ENCODE measurements around the gene PRKCE. TPM values are rescaled to one million over a fixed set of nuclear protein-coding genes. Genes with fewer than 3 reads are reported as not detected.

The PRKCE gene
- polyA plus RNA-seq, 1 experiment = 16.7 TPM

DNA sequence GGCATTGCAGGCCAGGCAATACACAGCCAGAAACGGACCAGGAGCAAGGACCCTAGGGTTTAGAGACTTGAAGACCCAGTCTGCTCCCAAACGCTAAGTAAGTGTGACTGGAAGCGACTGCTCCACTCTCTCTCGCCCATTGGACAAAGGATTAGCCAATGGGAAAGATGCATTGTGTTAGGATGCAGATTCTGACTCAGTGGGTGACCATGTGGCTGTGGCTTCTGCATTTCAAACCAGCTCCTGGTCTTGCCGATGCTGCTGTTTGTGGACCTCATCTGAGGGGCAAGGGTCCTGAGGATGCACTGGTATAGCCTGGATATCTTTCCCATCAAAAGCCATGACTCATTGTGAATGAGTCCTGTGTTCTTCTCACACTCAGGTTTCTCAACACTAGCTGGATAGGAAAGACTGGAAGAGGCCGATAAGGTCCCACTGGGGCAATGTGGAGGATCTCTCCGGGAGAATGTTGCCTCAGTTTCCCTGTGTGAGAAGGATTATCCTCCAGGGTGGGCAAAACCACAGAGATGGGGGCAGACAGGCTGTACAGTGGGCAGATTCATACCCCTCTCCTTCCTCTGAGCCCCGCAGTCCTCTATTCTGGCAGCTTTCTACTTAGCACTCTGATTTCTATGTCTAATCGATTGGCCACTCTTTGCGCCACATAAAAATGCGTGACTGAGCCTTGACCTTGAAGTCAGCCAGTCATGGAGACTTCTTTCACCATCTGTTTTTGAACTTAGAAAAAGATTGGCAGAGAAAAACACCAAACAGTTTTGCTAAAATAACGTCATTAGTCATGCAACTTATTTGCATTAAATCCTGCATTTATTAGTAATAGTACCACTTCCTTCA, 257.1 kb downstream of the PRKCE start:
- CTCF ChIA-PET = interaction anchor here (0.6 kb wide), 2 partner anchors 24 to 253 kb away, joined by 3 to 4 read pairs; no protein-coding TSS in a partner anchor
- H3K4me3 ChIP-seq (ENCODE audit: low read depth, low read length) = no peak overlapping the region
- TF ChIP-seq, protein P1, sequence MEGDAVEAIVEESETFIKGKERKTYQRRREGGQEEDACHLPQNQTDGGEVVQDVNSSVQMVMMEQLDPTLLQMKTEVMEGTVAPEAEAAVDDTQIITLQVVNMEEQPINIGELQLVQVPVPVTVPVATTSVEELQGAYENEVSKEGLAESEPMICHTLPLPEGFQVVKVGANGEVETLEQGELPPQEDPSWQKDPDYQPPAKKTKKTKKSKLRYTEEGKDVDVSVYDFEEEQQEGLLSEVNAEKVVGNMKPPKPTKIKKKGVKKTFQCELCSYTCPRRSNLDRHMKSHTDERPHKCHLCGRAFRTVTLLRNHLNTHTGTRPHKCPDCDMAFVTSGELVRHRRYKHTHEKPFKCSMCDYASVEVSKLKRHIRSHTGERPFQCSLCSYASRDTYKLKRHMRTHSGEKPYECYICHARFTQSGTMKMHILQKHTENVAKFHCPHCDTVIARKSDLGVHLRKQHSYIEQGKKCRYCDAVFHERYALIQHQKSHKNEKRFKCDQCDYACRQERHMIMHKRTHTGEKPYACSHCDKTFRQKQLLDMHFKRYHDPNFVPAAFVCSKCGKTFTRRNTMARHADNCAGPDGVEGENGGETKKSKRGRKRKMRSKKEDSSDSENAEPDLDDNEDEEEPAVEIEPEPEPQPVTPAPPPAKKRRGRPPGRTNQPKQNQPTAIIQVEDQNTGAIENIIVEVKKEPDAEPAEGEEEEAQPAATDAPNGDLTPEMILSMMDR (IDR thresholded peaks at IDR 0.05; ENCODE audit: low read depth, low read length) = no peak
- no peak overlapping the region for H3K27ac ChIP-seq (ENCODE audit: low read depth, low read length)
- POLR2A ChIA-PET = no interaction called here
- H3K27me3 ChIP-seq (ENCODE audit: control insufficient read depth, insufficient read depth, low read length) = no peaks in the 10 kb centered on the region
- no peak for DNase-seq (ENCODE audit: low read depth, low spot score)
- H3K9me3 ChIP-seq (ENCODE audit: control insufficient read depth, insufficient read depth, low read length) = no peaks in the 10 kb centered on the region

DNA sequence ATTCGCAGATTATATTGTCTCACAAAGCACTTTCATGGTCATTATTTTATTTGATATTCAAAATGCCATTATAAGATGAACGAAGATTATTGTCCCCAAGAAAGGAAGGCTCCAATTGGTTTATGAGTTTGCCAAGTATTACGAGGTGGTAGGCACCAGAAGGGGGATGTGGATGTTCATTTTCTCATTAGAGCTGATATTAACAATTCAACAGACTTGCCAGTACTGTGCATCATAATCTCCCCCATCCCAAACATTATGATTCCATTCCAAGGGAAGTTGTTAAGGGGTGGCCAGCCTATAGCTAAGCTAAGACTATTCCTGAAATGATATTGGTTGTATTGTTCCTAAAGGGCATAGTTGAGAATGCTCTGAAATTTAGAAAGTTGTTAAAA, 257.7 kb downstream of the PRKCE start:
- Histone ChIP-seq H3K27me3 (ENCODE audit: control insufficient read depth, insufficient read depth, low read length) (no peaks in the 10 kb centered on the region), H3K4me3 (ENCODE audit: low read depth, low read length) (no peak overlapping the region), H3K9me3 (ENCODE audit: control insufficient read depth, insufficient read depth, low read length) (no peaks in the 10 kb centered on the region), H3K27ac (ENCODE audit: low read depth, low read length) (no peak overlapping the region)
- DNase-seq (ENCODE audit: low read depth, low spot score) = no peak
- ChIA-PET POLR2A (no interaction called here), CTCF (interaction anchor here (0.6 kb wide), 1 partner anchor 253 kb away, joined by 3 read pairs; no protein-coding TSS in a partner anchor)
- TF ChIP-seq, protein P1 (IDR thresholded peaks at IDR 0.05; ENCODE audit: low read depth, low read length) = no peak

DNA sequence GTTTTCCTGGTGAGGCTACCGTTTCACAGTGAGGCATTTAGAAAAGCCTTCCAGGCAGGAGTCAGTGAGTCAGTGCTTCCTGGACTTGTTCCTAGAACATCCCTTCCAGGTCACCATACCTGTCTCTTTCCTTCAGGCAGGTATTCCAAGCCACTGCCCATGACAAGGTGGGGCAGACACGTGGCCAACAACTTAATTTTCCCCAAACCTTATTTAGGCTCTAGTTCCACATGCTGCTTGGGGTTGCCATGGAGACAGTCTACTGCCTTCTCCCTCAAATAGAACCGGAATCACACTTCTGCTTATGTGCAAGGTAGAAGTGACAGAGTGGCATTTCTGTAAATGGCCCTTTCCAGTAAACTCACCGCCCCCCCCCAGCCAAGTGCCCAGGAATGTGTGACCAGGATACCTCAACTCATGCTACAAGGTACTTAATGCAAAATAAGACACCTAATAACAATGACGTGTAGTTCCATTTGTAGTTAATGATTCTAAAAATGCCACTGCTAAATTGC, 258.3 kb downstream of the PRKCE start:
- TF ChIP-seq, protein P1 (IDR thresholded peaks at IDR 0.05; ENCODE audit: low read depth, low read length) = no peak
- POLR2A ChIA-PET = no interaction called here
- CTCF ChIA-PET = interaction anchor here (1.1 kb wide), 1 partner anchor 7 kb away, joined by 3 read pairs; no protein-coding TSS in a partner anchor
- H3K27ac ChIP-seq (ENCODE audit: low read depth, low read length) = no peak overlapping the region
- H3K27me3 ChIP-seq (ENCODE audit: control insufficient read depth, insufficient read depth, low read length) = no peaks in the 10 kb centered on the region
- no peak overlapping the region for H3K4me3 ChIP-seq (ENCODE audit: low read depth, low read length)
- H3K9me3 ChIP-seq (ENCODE audit: control insufficient read depth, insufficient read depth, low read length) = no peaks in the 10 kb centered on the region
- DNase-seq (ENCODE audit: low read depth, low spot score) = no peak

DNA sequence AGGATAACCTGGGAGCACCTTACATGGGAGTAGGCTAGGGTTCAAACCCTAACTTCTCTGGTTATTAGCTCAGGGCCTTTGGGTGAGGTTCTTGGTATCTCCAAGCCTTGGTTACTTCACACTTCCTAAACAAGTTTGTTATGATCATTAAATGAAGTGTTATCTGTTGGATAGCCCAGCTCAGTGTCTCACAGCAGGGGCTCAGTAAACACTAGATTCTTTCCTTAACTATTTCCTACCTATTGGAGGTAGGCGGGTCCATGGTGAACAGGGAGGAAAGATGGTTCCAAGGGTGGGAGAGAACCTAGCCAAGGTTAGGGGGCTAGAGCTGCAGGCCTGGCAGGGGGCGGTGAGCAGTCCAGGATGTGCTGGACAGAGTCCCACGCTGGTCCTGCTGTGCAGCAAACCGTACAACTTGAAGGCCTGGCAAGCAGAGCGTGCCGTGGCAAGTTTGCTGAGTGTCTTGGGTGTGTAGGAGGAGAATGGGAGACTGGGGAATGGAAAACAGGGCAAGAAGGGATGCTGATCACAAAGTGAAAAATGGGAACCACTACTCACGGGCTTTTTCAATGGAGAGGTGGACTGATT, 259.1 kb downstream of the PRKCE start:
- POLR2A ChIA-PET = no interaction called here
- H3K4me3 ChIP-seq (ENCODE audit: low read depth, low read length) = no peak overlapping the region
- CTCF ChIA-PET = interaction anchor here (1.1 kb wide), 1 partner anchor 8 kb away, joined by 3 read pairs; no protein-coding TSS in a partner anchor
- H3K9me3 ChIP-seq (ENCODE audit: control insufficient read depth, insufficient read depth, low read length) = no peaks in the 10 kb centered on the region
- H3K27ac ChIP-seq (ENCODE audit: low read depth, low read length) = no peak overlapping the region
- TF ChIP-seq, protein P1 (IDR thresholded peaks at IDR 0.05; ENCODE audit: low read depth, low read length) = no peak
- no peak for DNase-seq (ENCODE audit: low read depth, low spot score)
- H3K27me3 ChIP-seq (ENCODE audit: control insufficient read depth, insufficient read depth, low read length) = no peaks in the 10 kb centered on the region

DNA sequence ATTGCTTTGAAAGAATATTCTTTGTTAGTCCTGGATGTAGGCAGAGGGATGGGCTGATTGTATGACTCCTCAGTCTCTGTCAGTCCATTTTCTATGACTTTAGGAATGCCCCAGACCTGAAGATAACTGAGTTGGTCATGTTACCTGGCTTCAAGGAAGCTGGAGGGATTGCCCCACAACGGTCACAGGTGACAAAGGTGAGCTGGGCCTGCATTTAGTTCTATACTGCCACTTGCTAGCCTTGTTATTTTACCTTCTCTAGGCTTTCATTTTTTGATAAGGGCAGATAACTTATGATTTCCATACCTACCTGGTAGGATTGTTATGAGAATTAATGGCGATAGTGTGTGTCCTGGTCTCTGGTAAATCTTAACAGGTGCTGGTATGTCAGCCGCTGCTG, 260.1 kb downstream of the PRKCE start:
- POLR2A ChIA-PET = no interaction called here

More for the DNA sequence above, 260.1 kb downstream of the PRKCE start:
- no peak for DNase-seq (ENCODE audit: low read depth, low spot score)
- Histone ChIP-seq H3K9me3 (ENCODE audit: control insufficient read depth, insufficient read depth, low read length) (no peaks in the 10 kb centered on the region), H3K27ac (ENCODE audit: low read depth, low read length) (no peak overlapping the region), H3K27me3 (ENCODE audit: control insufficient read depth, insufficient read depth, low read length) (no peaks in the 10 kb centered on the region), H3K4me3 (ENCODE audit: low read depth, low read length) (no peak overlapping the region)
- CTCF ChIA-PET = no interaction called here
- TF ChIP-seq, protein P1 (IDR thresholded peaks at IDR 0.05; ENCODE audit: low read depth, low read length) = no peak
